ENCODE measurements around the gene CDH11. TPM values are rescaled to one million over a fixed set of nuclear protein-coding genes. Genes with fewer than 3 reads are reported as not detected.

CDH11 gene
- total and polyA plus RNA-seq, 9 of the 15 experiments (the other 6 are each of a cell fraction or from before 2014, with no cell fraction given): 0.18 TPM; not detected in 8

DNA sequence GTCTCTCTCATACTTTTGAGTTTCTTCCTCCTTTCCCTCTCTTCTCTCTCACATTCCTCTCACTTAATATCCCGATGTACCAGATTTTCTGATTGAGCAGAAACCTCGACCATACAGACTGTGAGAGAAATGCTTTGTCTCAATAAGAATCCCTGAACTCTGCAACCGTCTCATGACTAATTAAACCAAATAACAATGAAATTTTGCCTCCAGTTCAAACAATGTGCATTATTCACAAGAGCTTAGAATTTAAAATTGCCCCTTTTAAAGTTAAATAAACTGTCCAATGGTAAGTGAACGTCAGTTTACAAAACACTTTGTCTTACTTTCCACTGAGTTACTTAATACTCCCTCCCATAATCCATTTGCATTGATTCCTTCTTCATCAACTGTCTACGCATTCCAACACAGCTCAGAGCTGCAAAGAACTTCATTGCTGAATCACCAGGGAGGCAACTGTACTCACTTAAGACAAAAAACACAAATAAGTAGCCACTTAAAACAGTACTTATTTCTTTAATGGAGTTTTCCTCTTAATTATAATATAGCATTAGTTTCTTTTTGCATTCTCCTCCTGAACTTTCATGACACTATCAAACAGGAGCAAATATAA is 4.9 kb downstream of the CDH11 start:
- Histone ChIP-seq H2AFZ (ENCODE audit: low read depth, low read length) (no peak overlapping the region), H3K9me1 (ENCODE audit: control insufficient read depth, insufficient read depth, low read length) (no peaks in the 10 kb centered on the region), H3K79me2 (ENCODE audit: control insufficient read depth, insufficient read depth, low read length) (no peaks in the 10 kb centered on the region), H3K4me1 (replicated peaks in 1 of 2; ENCODE audit: control insufficient read depth in 2 of 2, insufficient read depth in 2 of 2, low read length in 2 of 2) (no peaks in the 10 kb centered on the region), H3K9ac (ENCODE audit: insufficient read depth in 1 of 2, low read depth in 2 of 2, low read length in 2 of 2) (no peak overlapping the region), H3K4me2 (ENCODE audit: insufficient read depth, low read length) (no peak overlapping the region), H3K27ac (ENCODE audit: extremely low read depth, low read depth, low read length) (no peak overlapping the region), H4K20me1 (replicated peaks; ENCODE audit: control insufficient read depth, insufficient read depth, low read length) (no peaks in the 10 kb centered on the region), H3K4me3 (no peak overlapping the region), H3K27me3 (ENCODE audit: control insufficient read depth in 2 of 2, insufficient read depth in 2 of 2, low read length in 2 of 2) (no peaks in the 10 kb centered on the region), H3K9me3 (replicated peaks; ENCODE audit: control insufficient read depth, insufficient read depth, low read depth, low read length) (no peaks in the 10 kb centered on the region), H3K36me3 (ENCODE audit: control insufficient read depth, insufficient read depth, low read length) (no peaks in the 10 kb centered on the region)
- no peak for FAIRE-seq
- no peak for ATAC-seq
- WGBS (ENCODE audit: insufficient coverage, low coverage, missing lambda C conversion rate): 0% methylated on average over 5 of the region's 5 CpGs
- DNase-seq (ENCODE audit: extremely low read depth in 1 of 4, low spot score in 3 of 4): no peak
- ChIA-PET POLR2A (no interaction called here), CTCF (ENCODE audit: low intra/inter-chr PET ratio) (no interaction called here)
- no TSS peak for BruUV-seq (replicated peaks)
- intact Hi-C loops (cut with micrococcal nuclease) (no loop called here), in situ Hi-C loops (cut with MboI) (no loop called here)
- TF ChIP-seq ILK (tag; IDR thresholded peaks at IDR 0.05; ENCODE audit: borderline replicate concordance, low read depth): no peak
- TF ChIP-seq TEAD1 (CRISPR knock-in tag; IDR thresholded peaks at IDR 0.05): no peak
- TF ChIP-seq ZNF79 (CRISPR knock-in tag; IDR thresholded peaks at IDR 0.05; ENCODE audit: low read depth): no peak
- no peak for TF ChIP-seq ERF (CRISPR knock-in tag; IDR thresholded peaks at IDR 0.05)
- TF ChIP-seq, protein P1, sequence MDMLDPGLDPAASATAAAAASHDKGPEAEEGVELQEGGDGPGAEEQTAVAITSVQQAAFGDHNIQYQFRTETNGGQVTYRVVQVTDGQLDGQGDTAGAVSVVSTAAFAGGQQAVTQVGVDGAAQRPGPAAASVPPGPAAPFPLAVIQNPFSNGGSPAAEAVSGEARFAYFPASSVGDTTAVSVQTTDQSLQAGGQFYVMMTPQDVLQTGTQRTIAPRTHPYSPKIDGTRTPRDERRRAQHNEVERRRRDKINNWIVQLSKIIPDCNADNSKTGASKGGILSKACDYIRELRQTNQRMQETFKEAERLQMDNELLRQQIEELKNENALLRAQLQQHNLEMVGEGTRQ (CRISPR knock-in tag; IDR thresholded peaks at IDR 0.05): no peak
- no peak for TF ChIP-seq DPF2 (IDR thresholded peaks at IDR 0.05)
- no peak for TF ChIP-seq PHB (CRISPR knock-in tag; IDR thresholded peaks at IDR 0.05)
- TF ChIP-seq NR4A1 (CRISPR knock-in tag; IDR thresholded peaks at IDR 0.05): no peak
- TF ChIP-seq NR4A1 (tag; IDR thresholded peaks at IDR 0.05): no peak
- no peak for TF ChIP-seq ZNF212 (CRISPR knock-in tag; IDR thresholded peaks at IDR 0.05)
- TF ChIP-seq CBX8 (IDR thresholded peaks at IDR 0.05; ENCODE audit: borderline replicate concordance, extremely low read depth, low read depth, low read length, poor library complexity, severe bottlenecking): no peak
- no peak for TF ChIP-seq MEF2D (tag; conservative IDR thresholded peaks at IDR 0.05; ENCODE audit: low read depth)
- TF ChIP-seq, protein P2, sequence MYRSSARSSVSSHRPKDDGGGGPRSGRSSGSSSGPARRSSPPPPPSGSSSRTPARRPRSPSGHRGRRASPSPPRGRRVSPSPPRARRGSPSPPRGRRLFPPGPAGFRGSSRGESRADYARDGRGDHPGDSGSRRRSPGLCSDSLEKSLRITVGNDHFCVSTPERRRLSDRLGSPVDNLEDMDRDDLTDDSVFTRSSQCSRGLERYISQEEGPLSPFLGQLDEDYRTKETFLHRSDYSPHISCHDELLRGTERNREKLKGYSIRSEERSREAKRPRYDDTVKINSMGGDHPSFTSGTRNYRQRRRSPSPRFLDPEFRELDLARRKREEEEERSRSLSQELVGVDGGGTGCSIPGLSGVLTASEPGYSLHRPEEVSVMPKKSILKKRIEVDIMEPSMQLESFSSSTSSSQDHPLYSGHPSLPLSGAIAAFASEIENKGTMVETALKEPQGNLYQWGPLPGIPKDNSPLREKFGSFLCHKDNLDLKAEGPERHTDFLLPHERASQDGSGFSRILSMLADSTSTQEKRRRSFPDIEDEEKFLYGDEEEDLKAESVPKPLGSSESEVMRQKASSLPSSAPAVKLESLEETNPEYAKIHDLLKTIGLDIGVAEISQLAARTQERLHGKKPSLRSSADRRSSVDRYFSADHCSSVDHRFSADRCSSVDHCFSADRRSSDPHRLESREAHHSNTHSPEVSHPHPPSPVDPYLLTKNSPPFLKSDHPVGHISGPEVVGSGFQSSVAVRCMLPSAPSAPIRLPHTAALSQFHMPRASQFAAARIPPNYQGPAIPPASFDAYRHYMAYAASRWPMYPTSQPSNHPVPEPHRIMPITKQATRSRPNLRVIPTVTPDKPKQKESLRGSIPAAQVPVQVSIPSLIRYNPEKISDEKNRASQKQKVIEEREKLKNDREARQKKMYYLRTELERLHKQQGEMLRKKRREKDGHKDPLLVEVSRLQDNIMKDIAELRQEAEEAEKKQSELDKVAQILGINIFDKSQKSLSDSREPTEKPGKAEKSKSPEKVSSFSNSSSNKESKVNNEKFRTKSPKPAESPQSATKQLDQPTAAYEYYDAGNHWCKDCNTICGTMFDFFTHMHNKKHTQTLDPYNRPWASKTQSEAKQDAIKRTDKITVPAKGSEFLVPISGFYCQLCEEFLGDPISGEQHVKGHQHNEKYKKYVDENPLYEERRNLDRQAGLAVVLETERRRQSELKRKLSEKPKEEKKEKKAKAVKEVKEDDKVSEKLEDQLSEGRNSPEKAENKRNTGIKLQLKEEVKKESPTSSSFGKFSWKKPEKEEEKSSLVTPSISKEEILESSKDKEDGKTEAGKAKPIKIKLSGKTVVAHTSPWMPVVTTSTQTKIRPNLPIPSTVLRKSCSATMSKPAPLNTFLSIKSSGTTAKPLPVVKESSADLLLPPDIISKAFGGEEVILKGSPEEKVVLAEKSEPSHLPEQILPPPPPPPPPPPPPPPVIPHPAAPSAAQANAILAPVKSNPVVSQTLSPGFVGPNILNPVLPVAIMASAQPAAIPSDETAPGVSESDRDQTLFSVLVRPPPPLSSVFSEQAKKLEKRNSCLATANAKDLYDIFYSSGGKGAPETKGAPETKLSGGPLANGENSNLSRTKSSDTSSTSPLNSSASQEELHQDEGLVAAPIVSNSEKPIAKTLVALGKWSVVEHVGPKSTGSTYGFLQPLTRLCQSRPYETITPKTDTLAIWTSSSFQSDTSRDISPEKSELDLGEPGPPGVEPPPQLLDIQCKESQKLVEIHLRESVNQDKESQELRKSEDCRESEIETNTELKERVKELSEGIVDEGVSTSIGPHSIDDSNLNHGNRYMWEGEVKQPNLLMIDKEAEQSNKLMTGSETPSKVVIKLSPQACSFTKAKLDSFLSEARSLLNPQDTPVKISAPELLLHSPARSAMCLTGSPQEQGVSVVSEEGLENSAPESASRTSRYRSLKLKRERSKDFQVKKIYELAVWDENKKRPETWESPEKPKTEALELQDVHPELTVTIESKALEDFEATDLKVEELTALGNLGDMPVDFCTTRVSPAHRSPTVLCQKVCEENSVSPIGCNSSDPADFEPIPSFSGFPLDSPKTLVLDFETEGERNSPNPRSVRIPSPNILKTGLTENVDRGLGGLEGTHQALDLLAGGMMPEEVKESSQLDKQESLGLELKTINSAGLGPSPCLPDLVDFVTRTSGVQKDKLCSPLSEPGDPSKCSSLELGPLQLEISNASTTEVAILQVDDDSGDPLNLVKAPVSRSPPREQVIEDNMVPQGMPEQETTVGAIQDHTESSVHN (IDR thresholded peaks at IDR 0.05; ENCODE audit: borderline replicate concordance in 1 of 2, low read depth in 1 of 2): no peak
- no peak for TF ChIP-seq DNMT1 (IDR thresholded peaks at IDR 0.05)

Data from K562 (cell line).